HG02970 (cell line): ENCODE measurements around the gene BHLHE40.

Experiments used
- ATAC-seq: cut with Tn5 transposase; IDR thresholded peaks from one replicate; pipeline ENCODE4 v1.9.1; 2021; ENCODE audit warnings: mild to moderate bottlenecking, moderate library complexity, moderate number of reproducible peaks; ENCODE audit not compliant: unreplicated experiment, low FRiP score

Gene BHLHE40

GRCh38 chr3:4982773-4983738 is 3.8 kb downstream of the BHLHE40 start:
- no peak for ATAC-seq

- ATAC-seq = no peak
These were observed 4.7 kb downstream of the BHLHE40 start for GRCh38 chr3:4983739-4984510.

- no peak for ATAC-seq
These were observed 5.3 kb downstream of the BHLHE40 start for GRCh38 chr3:4984511-4984864.

GRCh38 chr3:4985330-4986174 is 6.3 kb downstream of the BHLHE40 start:
- ATAC-seq = no peak

- peak; percentile 18 for ATAC-seq
These were observed 7.0 kb downstream of the BHLHE40 start for GRCh38 chr3:4986175-4986781.

GRCh38 chr3:4986782-4987537 is 7.7 kb downstream of the BHLHE40 start:
- peak; percentile 53 for ATAC-seq

GRCh38 chr3:4987538-4988296 is 8.5 kb downstream of the BHLHE40 start:
- ATAC-seq = no peak

- no peak for ATAC-seq
These were observed 10.0 kb downstream of the BHLHE40 start for GRCh38 chr3:4988983-4989834.

GRCh38 chr3:4990069-4990468 is 10.8 kb downstream of the BHLHE40 start:
- no peak for ATAC-seq

- ATAC-seq = no peak
These were observed 12.9 kb downstream of the BHLHE40 start for GRCh38 chr3:4992118-4992517.

GRCh38 chr3:4993276-4994143 is 14.3 kb downstream of the BHLHE40 start:
- no peak for ATAC-seq

GRCh38 chr3:4994144-4994730 is 15.0 kb downstream of the BHLHE40 start:
- no peak for ATAC-seq

- ATAC-seq = no peak
These were observed 15.7 kb downstream of the BHLHE40 start for GRCh38 chr3:4994823-4995499.

GRCh38 chr3:4995500-4996053 is 16.3 kb downstream of the BHLHE40 start:
- ATAC-seq = no peak

- ATAC-seq = no peak
These were observed 17.1 kb downstream of the BHLHE40 start for GRCh38 chr3:4996223-4996765.
